ENCODE data around the gene SHROOM3.

The SHROOM3 gene

DNA sequence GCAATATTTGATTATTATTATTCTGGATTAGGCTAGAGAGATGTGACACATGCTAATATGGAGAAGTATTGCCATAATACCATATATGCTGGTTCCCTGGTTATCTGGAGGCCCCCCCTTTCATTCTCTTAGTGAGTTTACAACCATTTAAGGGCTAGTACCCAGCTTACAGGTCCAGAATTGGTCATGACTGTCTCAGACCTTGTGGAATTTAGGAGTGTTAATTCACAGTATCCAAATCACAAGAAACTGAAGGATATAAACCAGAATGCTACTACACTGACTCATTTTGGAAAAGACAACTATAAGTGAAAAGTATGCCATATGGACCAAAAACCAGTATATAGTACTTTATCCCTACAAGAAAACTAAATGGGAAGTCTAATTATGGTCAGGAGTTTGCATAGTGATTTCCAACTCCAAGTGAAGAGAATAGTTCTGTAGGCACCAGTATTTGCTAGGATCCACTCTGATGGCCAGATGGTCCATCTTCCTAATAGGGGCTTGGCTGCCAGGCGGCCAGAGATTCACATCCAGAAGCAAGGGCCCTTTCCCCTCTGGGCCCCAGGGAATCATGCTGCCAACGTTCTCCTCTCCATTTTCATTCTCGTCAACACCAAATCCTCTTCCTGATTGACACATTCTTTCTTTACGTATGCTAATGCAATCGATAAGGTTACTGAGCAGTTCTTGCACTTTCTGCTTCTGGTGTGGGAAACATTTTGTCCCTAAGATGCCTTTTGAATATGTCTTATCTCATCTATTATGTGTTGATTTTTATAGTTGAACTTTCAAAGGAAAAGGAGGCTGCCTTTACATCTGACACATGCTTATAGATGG lies 123.6 kb downstream of the SHROOM3 start:
- DNase-seq, result no peak
- in situ Hi-C loops (cut with MboI; ENCODE audit: low pct_unique_long_range_greater_than_20kb, low sequenced_read_pairs), result no loop called here

DNA sequence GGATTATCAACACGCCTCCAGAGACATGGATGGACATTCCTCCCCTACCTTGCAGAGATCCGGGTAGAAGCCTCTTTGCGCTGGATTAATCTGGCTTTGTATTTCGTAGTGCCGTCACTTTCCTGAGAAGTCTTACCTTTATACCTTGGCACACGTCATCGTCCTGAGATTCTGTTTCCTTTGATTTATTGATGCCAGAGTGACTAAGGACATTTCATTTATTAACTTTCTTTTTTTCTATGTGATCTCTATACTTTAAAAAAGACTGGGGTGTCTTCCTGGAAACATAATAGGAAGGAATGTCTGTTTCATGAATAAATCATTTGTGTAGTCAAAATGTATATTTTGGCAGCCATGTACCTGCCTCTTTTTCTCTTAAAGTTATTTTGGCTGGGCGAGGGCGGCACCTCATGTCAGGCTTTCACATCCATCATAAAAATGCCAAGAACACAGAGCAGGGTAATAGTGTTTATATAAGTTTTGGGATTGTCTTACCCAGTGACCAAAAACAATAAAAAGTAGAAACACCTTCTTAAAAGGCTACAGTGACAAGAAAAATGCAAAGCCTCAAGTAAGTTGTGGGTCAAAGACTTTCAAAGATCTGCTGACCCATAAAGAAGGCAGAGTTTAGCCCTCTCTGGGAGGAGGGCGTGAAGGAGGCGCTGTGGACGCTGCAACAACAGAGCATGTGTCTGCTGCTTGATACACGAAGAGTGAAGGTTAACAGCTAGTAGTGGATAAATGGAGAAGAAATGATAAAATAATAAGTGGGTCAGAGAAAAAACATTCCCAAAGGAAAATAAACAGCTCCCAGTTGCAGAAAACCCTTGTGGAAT lies 124.4 kb downstream of the SHROOM3 start:
- DNase-seq, result no peak
- in situ Hi-C loops (cut with MboI; ENCODE audit: low pct_unique_long_range_greater_than_20kb, low sequenced_read_pairs), result no loop called here

DNA sequence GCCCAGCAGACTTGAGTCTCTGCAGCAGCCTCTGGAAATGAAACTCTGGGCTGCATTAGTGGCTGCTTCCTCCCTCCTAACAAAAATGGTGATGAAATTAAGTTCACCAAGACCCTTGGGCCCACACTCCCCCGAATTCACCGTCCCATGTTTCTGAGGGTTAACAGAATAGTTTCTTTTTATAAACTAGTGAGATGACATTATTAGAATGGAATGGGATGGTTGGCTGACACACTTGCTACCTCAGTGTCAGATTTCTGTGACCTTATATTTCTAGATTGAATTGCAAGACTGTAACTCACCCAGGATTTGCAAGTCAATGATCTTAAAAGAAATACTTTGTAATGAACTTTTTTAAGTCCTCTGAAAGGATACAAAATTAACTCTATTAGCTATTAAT lies 127.1 kb downstream of the SHROOM3 start:
- DNase-seq, result no peak
- in situ Hi-C loops (cut with MboI; ENCODE audit: low pct_unique_long_range_greater_than_20kb, low sequenced_read_pairs), result no loop called here

DNA sequence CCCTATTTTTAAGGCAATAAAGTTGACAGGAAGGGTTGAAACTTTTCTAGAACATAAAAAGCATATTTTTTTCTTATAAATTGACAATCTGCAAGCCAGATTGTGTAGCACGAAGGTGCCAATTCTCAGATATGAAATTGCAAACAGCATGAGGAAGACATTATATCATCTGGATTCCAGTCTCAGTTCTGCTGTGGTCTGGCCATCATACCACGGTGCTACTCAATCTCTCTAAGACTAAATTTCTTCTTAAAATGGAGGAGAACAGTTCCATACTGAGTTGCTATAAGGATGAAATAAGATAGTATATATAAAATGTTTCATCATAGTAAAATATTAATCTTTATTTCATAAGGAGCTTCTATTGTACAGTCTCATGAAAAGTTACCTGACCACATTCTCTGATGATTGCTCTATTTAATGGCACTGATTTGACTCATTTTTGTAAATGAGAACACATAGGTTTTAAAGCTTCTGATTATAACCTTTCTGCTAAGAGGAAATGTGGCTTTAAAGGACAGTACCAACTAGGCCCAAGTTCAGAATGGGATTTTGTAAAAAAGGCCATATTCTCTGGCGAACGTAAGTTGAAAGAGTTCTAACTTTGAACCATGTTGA lies 127.9 kb downstream of the SHROOM3 start:
- no peak for DNase-seq
- in situ Hi-C loops (cut with MboI; ENCODE audit: low pct_unique_long_range_greater_than_20kb, low sequenced_read_pairs), result no loop called here

DNA sequence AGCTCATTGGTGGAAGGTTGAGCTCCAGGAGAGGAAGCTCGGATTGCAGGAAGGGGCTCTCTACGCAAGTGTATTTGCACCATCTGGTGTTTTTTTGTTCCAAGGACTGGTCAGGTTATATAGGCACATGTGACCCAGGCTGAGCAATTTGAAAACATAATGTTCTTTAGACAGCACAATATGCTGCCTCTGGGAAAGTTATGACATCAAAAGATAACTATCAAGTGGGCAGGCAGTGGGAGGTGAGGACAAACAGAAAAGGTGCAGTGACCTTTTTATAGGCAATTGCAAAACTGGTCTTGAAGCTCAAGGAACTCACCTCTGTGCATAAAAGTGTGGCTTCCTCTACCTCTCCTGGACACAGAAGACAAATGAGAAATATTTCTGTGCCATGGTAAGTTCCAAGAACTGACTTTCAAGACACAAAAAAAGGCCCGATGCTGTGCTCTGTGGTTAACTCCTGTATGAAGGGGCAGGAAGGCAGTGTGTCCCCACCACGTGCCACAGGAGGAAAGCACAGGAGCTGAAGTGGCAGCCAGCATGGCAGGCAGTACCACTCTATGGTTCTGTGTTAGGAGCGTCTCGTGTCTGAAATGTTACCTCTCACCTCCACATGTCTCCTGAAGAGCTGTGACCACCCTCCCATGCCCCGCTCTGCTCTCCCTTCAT lies 128.6 kb downstream of the SHROOM3 start:
- DNase-seq, result no peak
- in situ Hi-C loops (cut with MboI; ENCODE audit: low pct_unique_long_range_greater_than_20kb, low sequenced_read_pairs), result no loop called here

DNA sequence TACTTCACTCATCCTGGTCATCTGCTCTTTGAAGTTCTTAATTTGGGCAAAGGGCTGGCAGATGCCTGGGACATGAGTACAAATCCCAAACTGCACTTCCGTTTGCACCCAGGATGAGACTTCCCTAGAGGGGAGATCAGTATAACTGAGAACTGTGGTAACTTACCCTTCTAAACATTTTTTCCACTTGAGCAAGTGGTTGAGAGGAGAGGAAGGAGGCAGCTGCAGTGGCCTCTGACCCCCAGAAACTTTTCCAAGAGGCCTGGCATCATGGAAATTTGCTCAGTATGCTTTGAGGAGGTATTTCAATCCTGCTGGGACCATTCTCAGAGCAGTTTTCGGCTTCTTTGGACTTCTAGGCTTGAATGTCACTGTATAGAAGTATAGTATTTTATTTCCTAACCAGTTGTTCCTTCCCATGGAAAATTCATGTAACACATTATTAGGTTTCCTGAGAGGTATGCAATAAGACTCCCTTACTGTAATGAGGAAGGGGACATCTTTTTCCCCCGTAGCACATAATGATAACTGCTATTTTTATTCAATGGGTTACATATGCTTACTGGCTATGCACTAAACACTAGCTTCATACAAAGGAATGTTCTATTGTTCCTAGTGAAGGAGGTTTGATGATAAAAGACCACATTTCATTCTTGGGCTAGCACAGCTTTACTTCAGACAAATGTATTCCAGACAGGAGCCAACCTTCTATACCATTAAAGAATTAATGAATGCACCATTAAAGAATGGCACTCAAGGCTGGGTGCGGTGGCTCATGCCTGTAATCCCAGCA lies 129.3 kb downstream of the SHROOM3 start:
- in situ Hi-C loops (cut with MboI; ENCODE audit: low pct_unique_long_range_greater_than_20kb, low sequenced_read_pairs), result no loop called here
- no peak for DNase-seq

DNA sequence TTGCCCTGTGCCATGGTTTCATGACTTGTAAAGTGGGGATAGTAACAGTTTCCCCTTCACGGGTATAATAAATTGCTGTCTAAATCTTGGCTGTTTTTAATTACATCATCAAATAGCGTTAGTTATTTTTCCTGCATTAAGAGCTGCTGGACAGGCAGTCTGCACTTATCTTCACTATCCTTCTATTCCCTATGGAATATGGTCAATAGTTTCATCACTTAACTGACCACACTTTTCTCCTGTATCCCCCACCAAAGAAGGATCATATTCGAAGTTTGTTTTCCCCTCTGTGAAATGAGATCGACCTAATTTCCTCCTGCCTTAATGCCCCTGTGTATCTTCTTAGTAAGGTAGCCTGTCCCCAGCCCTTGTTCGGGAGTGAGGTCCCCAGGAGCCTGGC lies 133.2 kb downstream of the SHROOM3 start:
- DNase-seq, result no peak
- in situ Hi-C loops (cut with MboI; ENCODE audit: low pct_unique_long_range_greater_than_20kb, low sequenced_read_pairs), result no loop called here

DNA sequence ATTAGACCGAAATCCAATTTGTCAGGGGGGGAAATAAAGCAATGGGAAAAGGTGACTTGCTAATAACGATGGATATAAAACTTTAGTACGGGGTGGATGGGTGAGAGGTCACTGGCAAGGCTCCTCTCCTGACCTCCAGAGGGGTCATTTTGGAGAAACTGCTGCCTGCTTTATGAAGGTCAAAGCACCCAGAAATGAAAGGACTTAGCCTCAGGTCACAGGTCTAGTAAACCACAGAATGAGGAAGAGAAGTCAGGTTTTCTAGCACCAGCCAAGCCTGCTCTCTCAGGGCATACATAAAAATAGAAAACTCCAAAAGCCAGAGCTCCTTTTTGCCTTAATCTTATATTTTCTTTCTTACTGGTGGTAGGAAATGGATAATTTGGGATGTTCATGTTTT lies 134.2 kb downstream of the SHROOM3 start:
- in situ Hi-C loops (cut with MboI; ENCODE audit: low pct_unique_long_range_greater_than_20kb, low sequenced_read_pairs), result no loop called here
- DNase-seq, result no peak

DNA sequence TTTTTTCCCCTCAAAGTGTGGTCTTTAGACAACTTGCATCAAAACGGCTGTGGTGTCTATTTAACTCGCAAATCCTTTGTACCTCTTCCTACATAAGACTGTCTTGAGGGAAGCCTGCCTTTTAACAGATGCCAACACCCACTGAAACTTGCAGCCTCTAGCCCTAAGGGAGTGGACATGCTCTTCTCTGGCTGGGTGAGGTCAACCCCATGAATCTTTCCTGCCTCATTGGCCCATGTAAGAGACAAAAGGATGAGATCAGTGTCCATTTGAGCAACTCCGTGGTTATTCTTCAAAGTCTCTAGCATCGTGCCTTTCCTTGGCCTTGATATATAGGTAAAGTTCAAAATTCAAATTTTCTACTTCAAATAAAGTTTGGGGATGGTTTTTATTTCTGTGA lies 134.7 kb downstream of the SHROOM3 start:
- no peak for DNase-seq
- in situ Hi-C loops (cut with MboI; ENCODE audit: low pct_unique_long_range_greater_than_20kb, low sequenced_read_pairs), result no loop called here

DNA sequence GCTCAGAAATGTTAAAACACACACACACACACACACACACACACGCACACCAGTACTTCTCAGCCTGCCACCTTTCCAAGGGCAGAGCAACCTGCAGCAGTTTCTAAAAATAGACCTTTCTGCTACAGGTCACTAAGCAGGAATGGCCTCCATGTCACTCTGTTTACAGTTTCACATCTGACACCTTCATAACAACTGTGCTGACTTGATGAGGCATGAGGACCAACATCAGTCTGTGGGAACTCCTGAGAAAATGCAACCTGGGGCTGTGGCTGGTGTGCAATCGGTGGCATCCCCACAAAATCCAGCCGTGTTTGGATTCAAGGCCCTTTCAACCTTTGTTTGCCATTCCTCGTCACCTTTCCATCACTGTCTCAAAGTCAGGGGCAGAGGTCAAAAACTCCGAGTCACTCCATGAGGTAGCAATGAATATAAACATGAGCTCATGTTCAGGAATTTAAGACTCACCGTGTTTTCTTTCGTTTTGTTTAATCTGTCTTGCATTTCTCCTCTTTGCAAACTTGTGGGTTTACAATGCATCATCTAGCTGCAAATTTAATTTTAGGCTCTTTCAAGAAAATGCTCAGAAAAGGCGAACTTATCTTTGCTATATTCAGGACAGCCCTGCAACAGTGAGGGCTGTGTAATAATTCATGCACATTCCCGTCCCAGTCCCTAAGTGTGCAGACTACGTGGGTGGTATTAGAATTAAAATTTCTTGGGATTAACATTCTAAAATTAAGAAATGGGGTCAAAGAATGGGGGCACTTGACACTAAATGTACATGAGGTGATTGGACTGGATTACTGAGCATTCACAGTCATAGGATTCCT lies 135.3 kb downstream of the SHROOM3 start:
- no peak for DNase-seq
- in situ Hi-C loops (cut with MboI; ENCODE audit: low pct_unique_long_range_greater_than_20kb, low sequenced_read_pairs), result no loop called here

DNA sequence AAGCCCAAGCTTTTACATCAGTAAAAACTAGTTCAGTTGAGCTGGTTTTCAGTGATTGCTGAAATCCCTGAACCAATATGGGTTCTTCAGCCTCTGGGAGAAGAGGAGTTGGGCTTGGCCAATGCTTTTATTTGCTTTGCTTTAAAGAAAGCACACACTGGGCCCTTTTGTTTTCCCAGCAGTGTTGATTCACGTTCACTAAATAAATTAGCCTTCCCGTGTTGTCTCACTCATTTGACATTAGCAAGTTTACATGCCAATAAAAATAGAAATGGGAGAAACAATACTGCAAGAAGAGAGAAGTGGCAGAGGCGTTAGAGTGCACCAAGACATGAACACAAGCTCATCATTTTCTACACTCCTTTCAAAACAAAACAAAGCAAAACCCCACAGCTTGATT lies 136.2 kb downstream of the SHROOM3 start:
- no peak for DNase-seq
- in situ Hi-C loops (cut with MboI; ENCODE audit: low pct_unique_long_range_greater_than_20kb, low sequenced_read_pairs), result no loop called here

DNA sequence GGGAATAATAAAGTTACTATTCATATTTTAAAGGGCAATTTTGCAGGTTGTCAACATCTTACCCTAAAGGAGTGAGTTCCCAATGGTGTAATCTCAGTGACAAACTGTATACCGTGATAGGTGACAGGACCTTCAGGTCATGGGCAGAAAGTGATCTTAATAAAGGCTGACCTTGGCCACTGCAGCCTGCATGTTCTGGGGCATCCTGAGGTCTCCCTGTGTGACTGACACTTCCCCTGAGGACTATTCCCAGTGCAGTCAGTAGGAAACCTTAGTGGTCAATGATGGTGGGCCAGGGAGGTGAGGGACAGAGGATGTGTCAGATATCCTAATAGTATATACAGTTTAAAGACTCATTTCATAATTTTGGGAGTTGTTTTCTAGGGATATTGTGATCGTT lies 137.2 kb downstream of the SHROOM3 start:
- in situ Hi-C loops (cut with MboI; ENCODE audit: low pct_unique_long_range_greater_than_20kb, low sequenced_read_pairs), result no loop called here

DNA sequence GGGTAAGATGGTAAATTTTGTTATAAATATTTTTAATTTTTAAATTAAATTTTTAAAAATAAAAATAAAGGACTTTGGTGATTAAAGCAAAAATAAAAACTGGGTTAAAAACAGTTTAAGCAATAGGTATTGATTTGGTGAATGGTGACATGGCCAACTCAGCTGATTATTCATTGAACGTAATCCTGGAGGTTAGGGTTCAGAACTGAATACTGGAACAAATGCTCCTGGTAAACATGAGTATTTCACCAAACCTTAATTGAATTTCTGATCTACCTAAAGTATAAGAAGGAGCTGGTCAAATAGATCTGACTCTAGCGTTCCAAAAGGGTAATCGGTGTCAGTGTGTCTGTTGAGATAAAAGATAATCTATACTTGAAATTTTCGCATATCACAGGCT lies 141.8 kb downstream of the SHROOM3 start:
- no peak for DNase-seq
- in situ Hi-C loops (cut with MboI; ENCODE audit: low pct_unique_long_range_greater_than_20kb, low sequenced_read_pairs), result no loop called here

More for the DNA sequence above, 137.2 kb downstream of the SHROOM3 start:
- no peak for DNase-seq

DNA sequence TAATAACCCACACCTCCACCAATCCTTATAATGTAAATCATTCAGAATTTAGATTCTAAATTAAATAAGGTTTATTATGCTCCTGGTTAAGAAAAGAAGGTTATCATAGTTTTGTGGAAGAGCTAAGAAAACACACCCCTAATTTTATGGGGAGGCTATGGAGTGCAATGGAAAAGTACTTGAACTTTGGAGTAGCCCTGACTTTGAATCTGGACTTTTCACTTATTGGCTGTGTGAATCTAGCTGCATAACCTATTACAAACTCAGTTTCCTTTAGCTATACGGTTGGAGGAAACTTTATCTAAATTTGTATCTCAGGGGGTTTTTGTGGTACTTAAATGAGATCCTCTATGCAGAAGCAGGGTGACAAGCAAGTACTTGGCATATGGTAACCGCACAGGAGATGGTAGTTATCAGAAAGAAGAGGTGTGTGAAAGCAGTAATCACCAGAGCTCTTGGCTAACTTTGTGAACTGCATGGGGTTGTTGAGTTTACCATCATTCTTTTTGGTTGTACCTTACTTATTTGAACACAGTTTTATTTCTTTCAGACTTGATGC lies 143.1 kb downstream of the SHROOM3 start:
- in situ Hi-C loops (cut with MboI; ENCODE audit: low pct_unique_long_range_greater_than_20kb, low sequenced_read_pairs), result no loop called here
- DNase-seq, result no peak

DNA sequence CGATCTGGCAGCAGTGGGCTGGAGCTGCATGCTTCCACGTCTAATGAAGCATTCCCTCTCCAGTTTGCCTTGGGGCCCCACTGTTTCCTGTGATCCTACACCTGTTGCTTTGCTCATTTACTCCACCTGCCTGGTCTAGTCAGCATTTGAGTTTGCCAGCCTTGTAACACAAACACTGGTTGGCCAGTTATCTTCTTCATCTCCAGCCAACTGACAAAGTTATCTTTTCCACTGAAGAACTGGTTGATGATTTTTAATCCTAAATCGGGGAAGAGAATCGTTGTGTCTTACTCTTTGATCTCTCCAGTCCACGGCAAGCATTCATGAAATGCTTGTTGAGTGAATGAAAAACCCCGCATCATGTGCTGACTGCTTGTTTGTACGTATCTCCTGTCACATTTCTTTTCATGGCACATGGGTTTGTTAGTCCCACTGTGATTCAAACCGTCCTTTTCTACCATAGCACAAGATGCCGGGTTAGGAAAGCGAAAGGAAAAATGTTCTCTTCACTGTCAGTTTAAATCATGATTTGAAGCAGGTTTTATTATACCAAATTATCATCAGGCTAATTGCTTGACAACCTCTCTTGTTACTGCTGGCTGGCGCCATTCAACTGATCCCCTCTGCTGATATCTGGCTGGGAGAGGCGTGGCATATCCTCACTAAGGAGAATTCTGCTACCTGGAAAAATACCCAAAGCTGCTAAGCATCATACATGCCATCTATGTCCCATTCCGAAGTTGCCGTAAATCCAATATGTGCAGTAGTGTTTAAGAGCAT lies 144.8 kb downstream of the SHROOM3 start:
- in situ Hi-C loops (cut with MboI; ENCODE audit: low pct_unique_long_range_greater_than_20kb, low sequenced_read_pairs), result no loop called here
- DNase-seq, result no peak

DNA sequence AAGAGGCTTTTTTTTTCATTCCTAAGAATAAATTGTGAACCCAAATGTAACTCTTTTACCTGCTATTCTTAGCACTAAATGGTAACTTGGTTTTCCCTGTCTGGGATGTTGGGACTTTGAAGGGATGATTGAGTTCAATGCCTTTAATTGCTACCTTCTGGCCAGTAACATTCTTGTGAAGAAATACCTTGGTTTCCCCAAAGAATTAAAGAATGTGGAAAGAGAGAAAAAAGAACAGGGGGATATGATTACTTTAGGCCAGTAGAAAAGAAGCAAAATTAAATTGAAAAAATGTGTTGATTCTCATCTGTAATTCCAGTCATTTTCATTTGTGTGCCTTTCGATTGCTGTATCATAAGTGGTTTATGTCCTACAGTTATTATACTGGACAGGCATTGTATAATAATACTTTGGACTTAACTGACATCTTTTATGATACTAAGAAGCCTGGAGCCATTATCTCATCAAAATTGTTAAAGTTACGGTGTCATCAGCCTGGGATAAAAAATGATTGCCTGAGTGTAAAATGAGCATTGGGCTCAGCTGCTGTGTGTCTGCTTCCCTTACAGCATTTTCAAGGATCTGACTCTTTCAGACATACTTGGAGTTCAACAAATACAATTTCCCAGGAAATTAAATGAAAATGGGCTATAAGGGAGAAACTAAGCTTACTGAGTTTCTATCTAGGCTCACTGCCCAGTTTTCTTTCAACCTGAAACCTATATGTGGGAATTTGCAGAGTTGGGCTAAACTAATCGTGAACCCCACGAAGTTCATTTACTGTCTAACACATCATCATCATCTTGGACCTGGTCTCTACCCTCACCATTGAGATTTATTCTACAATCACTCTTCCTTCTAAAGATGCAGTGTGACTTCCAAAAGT lies 146.3 kb downstream of the SHROOM3 start:
- no peak for DNase-seq
- in situ Hi-C loops (cut with MboI; ENCODE audit: low pct_unique_long_range_greater_than_20kb, low sequenced_read_pairs), result no loop called here
